SW 1271 (cell line): Measurements from ENCODE around the gene SLC25A25.
A peak's percentile ranks its signal among the peaks of the same experiment; 100 is the strongest.

Experiments
- DNase-seq, 2 experiments: peaks; one replicate each; lab custom pipeline; 2025; lab: John Stamatoyannopoulos, UW

Gene SLC25A25

DNA sequence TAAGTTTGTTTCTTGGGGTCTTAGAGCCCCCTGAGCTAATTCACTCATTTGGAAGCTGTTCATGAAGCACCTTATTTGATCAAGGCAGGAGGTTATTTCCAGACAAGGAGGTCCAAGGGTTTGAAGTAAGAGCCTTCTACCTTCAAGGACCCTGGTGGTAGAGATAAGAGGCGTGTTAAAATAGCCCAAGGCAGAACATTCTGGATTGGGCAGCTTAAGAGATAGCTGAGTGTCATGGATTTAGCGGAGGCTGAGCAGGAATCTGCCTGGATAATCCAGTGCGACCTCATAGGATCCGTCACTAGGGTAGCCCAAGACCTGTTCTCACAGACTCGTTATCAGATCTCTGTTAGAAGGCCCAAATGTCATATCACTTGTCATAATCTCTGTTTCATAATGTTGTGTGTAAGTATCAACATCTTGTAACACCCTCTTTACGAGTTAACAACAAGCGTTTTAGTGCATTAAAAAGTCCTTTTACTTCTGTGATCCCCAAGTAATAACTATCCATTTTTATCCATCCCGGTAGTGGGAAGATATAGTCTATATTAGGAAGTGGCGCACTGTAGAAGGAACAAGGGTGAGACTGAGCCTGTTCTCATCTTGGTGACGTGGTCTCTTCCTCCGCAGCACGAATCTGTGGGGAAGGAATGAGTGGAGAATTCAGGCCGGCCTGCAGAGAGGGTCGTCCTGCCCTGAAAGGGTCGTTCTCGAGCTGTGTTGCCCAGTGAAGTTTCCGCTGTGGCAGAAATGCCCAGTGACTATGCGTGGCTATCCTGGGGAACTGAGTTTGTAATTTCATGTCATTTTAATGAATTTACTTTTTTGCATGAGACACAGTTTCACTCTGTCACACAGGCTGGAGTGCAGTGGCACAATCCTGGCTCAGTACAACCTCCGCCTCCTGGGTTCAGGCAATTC, 28.8 kb downstream of the SLC25A25 start:
- no peak for DNase-seq

DNA sequence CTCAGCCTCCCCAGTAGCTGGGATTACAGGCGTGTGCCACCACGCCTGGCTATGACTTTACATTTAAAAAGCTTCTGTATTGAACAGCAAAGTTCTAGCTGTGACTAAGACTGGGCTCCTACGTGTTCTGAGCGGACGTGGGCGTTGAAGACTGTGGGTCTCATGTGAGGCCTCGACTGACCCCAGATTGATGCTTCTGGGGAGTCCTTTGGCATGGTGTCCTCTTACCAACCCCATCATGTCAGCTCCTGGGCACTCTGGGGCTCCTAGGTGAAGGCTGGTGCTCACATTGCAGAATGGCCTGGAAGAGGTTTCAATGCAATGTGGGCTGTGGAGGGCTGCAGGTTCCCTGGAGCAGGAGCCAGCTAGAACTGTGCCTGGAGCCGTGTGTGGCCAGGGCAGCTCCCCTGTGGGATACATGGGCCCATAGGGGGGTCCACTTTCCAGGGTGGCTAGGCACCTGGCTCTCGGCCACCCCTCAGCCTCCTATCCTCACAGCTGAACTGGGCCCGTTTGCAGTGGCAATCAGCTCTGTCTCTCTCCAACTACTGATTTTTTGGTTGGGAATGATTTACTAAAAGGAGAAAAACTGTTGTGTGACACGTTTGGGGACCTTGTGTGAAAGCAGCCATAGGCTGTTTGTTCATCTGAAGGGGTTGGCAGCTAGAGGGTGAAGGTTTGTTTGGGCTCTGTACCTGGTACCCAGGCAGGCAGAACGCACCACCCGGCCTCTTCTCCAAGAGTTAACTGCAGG, 29.7 kb downstream of the SLC25A25 start:
- DNase-seq, result no peak

DNA sequence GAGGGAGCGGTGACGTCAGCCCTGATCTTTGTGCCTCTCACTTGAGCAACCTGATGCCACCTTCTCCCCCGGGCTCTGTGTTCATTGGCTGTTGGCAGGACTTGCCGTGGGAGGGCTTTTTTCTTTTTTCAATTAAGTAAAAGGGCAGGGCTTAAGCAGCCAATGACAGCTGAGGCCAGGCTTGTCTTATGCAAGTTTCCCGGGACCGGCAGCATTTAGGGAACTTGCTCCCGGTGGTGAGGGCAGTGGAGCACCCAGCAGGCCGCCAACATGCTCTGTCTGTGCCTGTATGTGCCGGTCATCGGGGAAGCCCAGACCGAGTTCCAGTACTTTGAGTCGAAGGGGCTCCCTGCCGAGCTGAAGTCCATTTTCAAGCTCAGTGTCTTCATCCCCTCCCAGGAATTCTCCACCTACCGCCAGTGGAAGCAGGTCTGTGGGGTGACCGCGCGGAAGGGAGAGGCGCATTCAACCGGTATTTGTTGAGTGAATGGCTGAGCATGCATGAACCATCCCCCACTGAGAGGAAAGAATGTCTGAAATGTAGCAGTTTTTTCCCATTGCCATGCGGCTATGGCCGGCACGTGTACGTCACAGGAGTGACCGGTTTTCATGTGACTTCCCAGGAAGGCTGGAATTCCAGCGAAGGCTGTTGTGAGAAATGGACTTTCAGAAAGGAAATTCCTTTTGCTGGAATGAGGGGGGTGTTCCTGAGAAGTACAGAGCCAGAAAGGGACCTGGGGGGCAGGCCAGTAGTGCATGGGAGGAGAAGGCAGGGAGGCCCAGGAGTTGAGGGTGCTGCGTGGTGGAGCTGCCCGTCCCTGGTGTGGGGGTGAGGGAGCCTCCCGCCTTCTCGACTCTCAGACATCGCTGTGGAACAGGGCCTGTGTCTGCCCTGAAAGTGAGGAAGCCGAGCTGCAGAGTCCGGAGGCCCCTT, 30.5 kb downstream of the SLC25A25 start:
- peak; percentile 65 to 87 for DNase-seq

DNA sequence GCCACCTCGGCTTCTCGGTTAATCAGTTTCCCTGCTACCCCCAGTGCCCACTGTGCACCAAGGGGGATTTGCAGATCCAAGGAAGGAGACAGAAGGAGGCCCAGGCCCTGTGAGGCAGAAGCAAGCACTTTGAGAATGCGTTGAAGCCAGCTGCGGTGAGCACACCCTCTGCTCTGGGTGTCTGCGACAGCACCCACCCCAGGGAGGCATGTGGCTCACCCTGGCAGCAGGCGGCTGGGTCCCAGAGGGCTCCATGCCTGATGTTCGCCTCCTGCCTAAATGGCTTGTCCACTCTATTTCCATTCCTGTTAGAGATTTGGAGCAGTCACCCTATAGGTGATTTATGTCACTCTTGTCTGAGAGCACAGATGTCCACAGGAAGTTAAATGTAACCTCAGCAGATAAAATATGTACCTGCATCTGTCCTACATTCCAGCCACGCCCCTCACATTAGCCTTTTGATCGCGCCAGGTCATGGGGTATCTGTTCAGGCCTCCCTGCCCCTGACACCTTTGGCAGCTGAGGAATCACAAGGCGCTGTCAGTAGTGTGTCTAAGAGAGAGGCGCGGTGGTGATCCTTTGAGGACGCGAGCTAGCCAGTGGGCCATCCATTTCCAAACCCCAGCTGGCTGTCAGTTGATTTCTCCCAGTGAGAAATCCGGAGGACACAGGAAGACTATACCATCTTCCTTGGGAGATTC, 31.3 kb downstream of the SLC25A25 start:
- no peak for DNase-seq

DNA sequence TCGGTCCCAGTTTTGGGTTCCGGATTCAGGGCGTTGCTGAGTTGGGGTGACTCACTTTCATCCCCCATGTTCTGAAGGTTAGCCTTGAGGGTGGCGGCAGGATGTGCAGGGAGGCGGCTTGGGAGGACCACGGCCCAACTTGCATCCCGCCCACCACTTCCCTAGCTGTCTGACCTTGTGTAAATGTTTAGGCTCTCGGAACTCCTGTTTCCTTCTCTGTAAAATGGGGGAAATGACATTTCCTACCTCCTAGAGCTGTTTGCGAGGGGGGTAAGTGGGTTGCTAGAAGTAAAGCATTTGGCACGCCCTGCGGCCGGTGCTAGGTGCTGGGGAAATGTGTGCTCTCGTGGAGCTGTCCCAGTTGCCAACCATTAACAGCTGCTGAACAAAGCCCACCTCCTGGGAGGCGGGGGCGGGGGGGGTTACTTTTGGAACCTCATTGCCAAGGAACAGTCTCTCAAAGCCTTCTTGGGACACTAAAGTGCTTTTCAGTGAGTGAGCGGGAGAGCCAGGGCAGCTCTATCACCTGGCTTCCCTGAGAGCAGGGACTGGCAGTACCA, 32.0 kb downstream of the SLC25A25 start:
- DNase-seq, result no peak

DNA sequence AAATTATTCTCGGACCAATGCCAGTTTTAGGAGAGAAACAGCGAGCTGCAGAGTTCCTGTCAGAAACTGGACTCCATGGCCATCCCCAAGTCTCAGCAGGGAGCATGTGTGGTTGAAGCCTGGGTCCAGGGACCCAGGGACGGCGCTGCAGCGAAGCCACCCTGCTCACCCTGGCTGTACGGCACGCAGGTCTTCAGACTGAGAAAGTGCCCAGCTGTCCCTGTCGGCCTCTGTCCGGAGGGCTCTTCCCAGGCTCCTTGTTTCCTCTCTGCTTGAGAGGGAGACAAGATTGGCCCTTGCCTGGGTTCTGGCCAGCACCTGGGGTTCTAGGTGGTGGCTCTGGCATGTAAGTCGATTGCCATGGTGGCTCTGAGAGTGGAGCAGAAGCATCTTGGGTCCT, 32.5 kb downstream of the SLC25A25 start:
- DNase-seq, result no peak

DNA sequence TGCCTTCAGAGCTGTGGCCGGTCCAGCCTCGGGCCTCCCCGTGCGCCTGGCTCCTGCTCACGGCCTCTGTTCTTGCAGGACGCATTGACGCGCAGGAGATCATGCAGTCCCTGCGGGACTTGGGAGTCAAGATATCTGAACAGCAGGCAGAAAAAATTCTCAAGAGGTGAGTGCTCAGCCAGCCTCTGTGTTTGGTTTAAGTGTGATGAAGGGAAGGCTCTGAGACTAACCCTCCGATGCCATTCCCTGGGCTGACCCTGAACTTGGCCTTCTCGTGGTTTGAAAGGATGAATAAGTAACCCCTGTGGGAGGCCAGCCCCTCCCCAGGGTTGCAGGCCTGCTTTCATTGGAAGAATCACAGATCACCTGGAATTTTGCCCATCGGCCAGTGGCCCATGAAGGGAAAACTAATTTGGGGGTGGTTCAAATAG, 33.2 kb downstream of the SLC25A25 start:
- DNase-seq, result no peak

DNA sequence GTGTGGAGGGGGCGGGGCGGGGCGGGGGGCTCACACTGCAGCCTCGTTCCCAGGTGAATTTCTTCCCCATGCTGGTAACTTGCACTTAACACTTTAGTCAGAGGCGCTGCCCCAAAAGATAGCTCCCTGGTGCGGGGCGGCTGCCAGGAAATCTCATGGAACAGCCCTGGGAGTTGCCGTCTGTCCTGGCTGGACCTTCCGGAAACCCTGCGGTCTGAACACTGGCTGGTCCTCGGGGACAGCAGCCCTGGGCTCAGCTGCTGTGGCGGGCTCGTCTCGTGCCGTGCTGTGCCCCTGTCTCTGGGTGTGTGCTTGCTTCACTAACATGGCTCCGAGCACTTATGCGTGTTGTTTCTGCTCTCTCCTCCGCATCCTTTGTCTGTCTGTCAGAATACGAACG, 33.7 kb downstream of the SLC25A25 start:
- DNase-seq, result no peak

DNA sequence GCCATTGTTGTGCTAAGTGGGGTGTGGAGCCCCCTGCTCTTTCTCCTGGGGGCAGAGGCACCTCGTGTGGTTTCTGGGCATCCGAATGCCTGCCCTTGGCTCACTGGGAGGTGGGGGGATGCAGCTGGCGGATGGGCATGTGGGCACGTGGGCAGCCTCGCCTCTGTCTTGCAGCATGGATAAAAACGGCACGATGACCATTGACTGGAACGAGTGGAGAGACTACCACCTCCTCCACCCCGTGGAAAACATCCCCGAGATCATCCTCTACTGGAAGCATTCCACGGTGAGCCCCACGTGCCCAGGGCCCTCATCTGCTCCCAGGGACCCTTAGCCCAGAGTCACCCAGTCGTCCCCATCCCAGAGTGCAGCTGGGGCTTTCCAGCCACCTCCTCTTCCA, 34.2 kb downstream of the SLC25A25 start:
- no peak for DNase-seq

DNA sequence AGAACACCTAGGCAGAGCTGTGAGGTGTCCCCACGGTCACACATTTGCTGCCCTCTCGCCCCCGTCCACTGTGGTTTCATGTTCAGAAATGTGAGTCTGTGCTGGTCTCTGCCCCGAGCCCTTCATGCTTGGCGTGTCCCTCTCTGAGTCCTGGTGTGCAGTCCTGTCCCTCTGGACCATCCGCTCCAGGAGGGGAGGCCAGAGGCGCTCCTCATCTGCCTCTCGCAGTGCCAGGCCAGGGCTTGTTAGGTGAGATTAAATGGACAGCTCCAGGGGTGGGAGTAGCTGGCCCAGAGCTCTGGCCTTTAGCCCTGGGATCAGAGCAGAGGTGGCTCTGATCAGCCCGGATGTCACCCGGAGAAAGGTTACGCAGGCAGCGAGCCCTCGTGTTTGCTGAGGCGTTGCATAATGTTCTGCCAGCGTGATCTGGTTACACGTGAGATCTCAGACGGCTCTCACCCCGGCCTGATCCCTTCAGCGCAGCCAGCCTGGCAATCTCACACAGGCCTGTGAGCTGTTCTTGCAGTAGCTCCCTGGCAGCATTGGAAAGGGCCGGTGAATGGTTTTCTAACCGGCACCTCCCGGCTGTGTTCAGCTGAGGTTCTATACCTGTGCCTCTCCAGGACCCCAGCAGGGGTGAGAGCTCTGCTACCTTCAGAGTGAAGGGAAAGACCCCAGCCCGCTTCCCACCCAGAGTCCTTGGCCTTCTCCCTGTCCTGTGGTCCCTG, 35.0 kb downstream of the SLC25A25 start:
- DNase-seq, result no peak

DNA sequence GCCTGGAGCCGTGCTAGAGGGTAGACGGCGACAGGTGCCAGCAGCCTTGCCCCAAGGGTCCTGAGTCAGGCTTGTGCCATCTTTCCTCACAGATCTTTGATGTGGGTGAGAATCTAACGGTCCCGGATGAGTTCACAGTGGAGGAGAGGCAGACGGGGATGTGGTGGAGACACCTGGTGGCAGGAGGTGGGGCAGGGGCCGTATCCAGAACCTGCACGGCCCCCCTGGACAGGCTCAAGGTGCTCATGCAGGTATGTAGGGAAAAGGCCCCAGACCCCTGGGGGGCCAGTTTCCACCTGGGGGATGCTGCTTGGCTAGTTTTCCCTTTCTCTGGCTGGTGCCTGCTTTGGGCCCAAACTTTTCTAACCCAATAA, 35.5 kb downstream of the SLC25A25 start:
- DNase-seq, result no peak

DNA sequence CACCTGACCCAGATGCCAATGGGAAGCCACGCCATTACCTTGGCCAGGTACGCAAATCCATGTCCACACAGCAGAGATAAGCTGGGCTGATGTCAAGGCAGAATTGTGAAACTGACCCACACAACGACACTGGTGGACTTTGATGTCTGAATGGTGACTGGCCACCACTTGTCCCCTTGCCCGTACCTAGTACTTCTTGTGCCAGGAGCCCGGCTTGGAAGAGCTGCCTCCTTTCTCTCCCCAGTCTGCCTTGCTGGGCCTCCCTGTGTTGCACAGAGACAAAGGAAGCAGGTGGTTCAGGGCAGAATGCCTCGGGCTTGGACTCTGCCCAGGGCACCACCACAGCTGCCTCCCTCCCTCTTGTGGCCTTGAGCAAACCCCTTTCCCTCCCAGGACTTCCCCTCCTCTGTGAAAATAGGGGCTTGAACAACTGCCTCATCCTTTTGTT, 36.2 kb downstream of the SLC25A25 start:
- DNase-seq, result no peak

DNA sequence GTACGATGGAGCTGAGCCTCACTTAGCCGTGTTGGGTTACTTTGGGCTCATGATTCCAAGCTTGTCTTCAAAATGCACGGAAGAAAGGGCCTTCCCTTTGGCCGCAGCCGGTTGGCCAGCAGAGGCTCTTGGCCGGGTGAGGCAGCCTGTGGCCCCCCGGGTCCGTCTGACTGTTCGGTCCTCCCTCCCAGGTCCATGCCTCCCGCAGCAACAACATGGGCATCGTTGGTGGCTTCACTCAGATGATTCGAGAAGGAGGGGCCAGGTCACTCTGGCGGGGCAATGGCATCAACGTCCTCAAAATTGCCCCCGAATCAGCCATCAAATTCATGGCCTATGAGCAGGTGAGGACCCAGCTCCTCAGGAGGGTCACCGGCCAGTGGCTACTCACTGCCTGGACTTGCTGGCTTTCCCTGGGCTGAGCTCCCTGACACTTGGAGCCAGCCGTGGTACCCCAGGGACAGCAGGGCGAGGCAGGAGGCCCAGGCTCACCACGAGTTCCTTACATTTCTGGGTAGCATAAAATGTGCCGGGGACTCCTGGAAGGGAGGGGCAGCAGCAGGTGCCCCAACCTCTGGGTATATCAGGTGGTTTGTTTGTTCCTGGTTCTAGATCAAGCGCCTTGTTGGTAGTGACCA, 37.6 kb downstream of the SLC25A25 start:
- DNase-seq, result no peak

DNA sequence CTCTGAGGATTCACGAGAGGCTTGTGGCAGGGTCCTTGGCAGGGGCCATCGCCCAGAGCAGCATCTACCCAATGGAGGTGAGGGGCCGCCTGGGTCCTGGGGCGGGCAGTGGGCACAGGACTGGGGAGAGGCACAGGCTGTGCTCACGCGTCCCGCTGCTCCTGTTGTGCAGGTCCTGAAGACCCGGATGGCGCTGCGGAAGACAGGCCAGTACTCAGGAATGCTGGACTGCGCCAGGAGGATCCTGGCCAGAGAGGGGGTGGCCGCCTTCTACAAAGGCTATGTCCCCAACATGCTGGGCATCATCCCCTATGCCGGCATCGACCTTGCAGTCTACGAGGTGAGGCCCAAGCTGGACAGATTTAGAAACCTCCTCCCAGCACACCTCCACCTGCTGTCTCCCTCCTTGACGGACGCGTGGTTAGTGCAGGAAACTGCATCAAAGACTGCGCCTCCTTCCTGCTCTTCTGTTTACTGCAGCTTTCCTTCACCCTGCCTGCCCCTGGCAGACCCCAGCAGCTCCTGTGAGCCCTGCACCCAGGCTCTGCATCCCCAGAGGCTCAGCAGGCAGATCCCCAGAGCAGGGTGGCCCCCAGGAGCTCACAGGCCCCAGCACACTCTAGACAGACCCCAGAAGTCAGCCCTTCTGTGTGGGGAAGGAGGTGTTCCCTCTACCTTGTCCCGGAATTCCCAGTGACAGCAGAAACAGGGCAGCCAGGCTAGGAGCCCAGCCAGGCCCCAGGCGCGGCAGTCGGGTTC, 38.3 kb downstream of the SLC25A25 start:
- DNase-seq, result no peak

DNA sequence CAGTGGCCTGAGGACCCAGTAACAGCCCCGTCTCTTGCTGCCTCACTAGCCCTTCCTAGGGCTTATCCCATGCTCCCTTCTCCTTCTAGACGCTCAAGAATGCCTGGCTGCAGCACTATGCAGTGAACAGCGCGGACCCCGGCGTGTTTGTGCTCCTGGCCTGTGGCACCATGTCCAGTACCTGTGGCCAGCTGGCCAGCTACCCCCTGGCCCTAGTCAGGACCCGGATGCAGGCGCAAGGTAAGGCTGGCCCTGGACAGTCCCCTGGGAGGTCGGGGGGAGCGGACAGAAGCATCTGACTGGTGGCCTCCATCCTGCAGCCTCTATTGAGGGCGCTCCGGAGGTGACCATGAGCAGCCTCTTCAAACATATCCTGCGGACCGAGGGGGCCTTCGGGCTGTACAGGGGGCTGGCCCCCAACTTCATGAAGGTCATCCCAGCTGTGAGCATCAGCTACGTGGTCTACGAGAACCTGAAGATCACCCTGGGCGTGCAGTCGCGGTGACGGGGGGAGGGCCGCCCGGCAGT, 39.0 kb downstream of the SLC25A25 start:
- DNase-seq, result no peak

DNA sequence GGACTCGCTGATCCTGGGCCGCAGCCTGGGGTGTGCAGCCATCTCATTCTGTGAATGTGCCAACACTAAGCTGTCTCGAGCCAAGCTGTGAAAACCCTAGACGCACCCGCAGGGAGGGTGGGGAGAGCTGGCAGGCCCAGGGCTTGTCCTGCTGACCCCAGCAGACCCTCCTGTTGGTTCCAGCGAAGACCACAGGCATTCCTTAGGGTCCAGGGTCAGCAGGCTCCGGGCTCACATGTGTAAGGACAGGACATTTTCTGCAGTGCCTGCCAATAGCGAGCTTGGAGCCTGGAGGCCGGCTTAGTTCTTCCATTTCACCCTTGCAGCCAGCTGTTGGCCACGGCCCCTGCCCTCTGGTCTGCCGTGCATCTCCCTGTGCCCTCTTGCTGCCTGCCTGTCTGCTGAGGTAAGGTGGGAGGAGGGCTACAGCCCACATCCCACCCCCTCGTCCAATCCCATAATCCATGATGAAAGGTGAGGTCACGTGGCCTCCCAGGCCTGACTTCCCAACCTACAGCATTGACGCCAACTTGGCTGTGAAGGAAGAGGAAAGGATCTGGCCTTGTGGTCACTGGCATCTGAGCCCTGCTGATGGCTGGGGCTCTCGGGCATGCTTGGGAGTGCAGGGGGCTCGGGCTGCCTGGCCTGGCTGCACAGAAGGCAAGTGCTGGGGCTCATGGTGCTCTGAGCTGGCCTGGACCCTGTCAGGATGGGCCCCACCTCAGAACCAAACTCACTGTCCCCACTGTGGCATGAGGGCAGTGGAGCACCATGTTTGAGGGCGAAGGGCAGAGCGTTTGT, 39.6 kb downstream of the SLC25A25 start:
- DNase-seq, result no peak

DNA sequence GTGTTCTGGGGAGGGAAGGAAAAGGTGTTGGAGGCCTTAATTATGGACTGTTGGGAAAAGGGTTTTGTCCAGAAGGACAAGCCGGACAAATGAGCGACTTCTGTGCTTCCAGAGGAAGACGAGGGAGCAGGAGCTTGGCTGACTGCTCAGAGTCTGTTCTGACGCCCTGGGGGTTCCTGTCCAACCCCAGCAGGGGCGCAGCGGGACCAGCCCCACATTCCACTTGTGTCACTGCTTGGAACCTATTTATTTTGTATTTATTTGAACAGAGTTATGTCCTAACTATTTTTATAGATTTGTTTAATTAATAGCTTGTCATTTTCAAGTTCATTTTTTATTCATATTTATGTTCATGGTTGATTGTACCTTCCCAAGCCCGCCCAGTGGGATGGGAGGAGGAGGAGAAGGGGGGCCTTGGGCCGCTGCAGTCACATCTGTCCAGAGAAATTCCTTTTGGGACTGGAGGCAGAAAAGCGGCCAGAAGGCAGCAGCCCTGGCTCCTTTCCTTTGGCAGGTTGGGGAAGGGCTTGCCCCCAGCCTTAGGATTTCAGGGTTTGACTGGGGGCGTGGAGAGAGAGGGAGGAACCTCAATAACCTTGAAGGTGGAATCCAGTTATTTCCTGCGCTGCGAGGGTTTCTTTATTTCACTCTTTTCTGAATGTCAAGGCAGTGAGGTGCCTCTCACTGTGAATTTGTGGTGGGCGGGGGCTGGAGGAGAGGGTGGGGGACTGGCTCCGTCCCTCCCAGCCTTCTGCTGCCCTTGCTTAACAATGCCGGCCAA, 40.4 kb downstream of the SLC25A25 start:
- no peak for DNase-seq
